Endothelial cell of umbilical vein (primary cell): ENCODE measurements around the gene CLDN6. TPM values are rescaled to one million over a fixed set of nuclear protein-coding genes. Genes with fewer than 3 reads are reported as not detected.

ENCODE experiments used
- BruUV-seq: library from RNA; stranded (reverse); fragments of 400-500 nt; replicated peaks from 2 replicates; lab custom pipeline; 2021; lab: Mats Ljungman, UMichigan
- CTCF ChIA-PET: fragments of 300-600, 350-600 bp; sonication (Branson Sonifier 250); formaldehyde crosslinking; loops from one replicate; lab custom pipeline; 2021; ENCODE audit warnings: antibody characterized with exemption, inconsistent platforms; lab: Charles Lee
- POLR2A ChIA-PET: fragments of 300-600, 350-600 bp; sonication (Branson Sonifier 250); formaldehyde crosslinking; loops from one replicate; lab custom pipeline; 2021; ENCODE audit warnings: antibody characterized with exemption, inconsistent platforms; lab: Charles Lee
- DNase-seq: peaks from one replicate; pipeline ENCODE4 v3.0.0-alpha.2; 2011; ENCODE audit warnings: low read depth, low spot score
- FAIRE-seq: peaks from 2 replicates; lab custom pipeline; 2011; peaks lifted over from hg19 to GRCh38; lab: Jason Lieb, UNC
- H2AFZ ChIP-seq: 2 replicates; pipeline ENCODE4 v1.6.0; 2012; ENCODE audit warnings: low read depth, low read length, control low read depth, inconsistent platforms
- H3K27ac ChIP-seq: 2 replicates; pipeline ENCODE4 v1.5.1; 2011; ENCODE audit warnings: low read depth, mild to moderate bottlenecking, control low read depth, low read length, moderate library complexity; ENCODE audit not compliant: insufficient read depth
- H3K27me3 ChIP-seq, 2 experiments: 2 replicates each; pipeline versions ENCODE4 v1.6.0 to v1.6.1; 2011; ENCODE audit warnings: low read length in 2 of 2, mixed read lengths in 1 of 2; ENCODE audit not compliant: control insufficient read depth in 2 of 2, insufficient read depth in 2 of 2
- H3K36me3 ChIP-seq, 2 experiments: 2 replicates in 1 of 2; 3 replicates in 1 of 2; pipeline ENCODE4 v1.5.1; 2011; ENCODE audit warnings: low read length in 2 of 2, mild to moderate bottlenecking in 1 of 2, moderate library complexity in 1 of 2; ENCODE audit not compliant: control insufficient read depth in 2 of 2, insufficient read depth in 2 of 2; ENCODE audit errors: extremely low read depth in 1 of 2
- H3K4me1 ChIP-seq: 3 replicates; pipeline ENCODE4 v1.5.1; 2011; ENCODE audit warnings: mild to moderate bottlenecking, low read length; ENCODE audit not compliant: control insufficient read depth, insufficient read depth; ENCODE audit errors: extremely low read depth
- H3K4me2 ChIP-seq: 2 replicates; pipeline ENCODE4 v1.6.1; 2011; ENCODE audit warnings: low read length, control low read depth, mixed read lengths; ENCODE audit not compliant: insufficient read depth
- H3K4me3 ChIP-seq, 3 experiments: fragments of 200-600 bp in 1 of 3; sonication (generic), shearing (Covaris generic) in 1 of 3; replicated peaks in 1 of 3; 2 replicates each; pipeline ENCODE4 v1.5.1; 2011 to 2016; ENCODE audit warnings: control low read depth in 3 of 3, low read length in 3 of 3, mild to moderate bottlenecking in 2 of 3, inconsistent platforms in 1 of 3, low read depth in 1 of 3, moderate library complexity in 1 of 3; ENCODE audit not compliant: insufficient read depth in 1 of 3
- H3K79me2 ChIP-seq: 2 replicates; pipeline ENCODE4 v1.6.0; 2012; ENCODE audit warnings: low read length, inconsistent platforms; ENCODE audit not compliant: control insufficient read depth, insufficient read depth
- H3K9ac ChIP-seq: replicated peaks from 2 replicates; pipeline ENCODE3; 2011; ENCODE audit warnings: low read length, control low read depth; ENCODE audit not compliant: insufficient read depth; ENCODE audit errors: extremely low read depth
- H3K9me1 ChIP-seq: replicated peaks from 3 replicates; pipeline ENCODE4 v1.6.0; 2011; ENCODE audit warnings: mild to moderate bottlenecking, low read length; ENCODE audit not compliant: control insufficient read depth, insufficient read depth; ENCODE audit errors: extremely low read depth
- H3K9me3 ChIP-seq: replicated peaks from 2 replicates; pipeline ENCODE4 v1.5.1; 2012; ENCODE audit warnings: low read length, inconsistent platforms; ENCODE audit not compliant: control insufficient read depth, insufficient read depth
- H4K20me1 ChIP-seq: replicated peaks from 2 replicates; pipeline ENCODE3; 2011; ENCODE audit warnings: mild to moderate bottlenecking, low read length; ENCODE audit not compliant: control insufficient read depth, insufficient read depth; ENCODE audit errors: extremely low read depth
- FOS ChIP-seq: IDR thresholded peaks from 2 replicates; pipeline ENCODE4 v1.6.1; 2011; ENCODE audit warnings: mild to moderate bottlenecking, low read length, moderate library complexity, borderline replicate concordance; ENCODE audit not compliant: insufficient read depth
- GATA2 ChIP-seq: IDR thresholded peaks from 2 replicates; pipeline ENCODE4 v1.7.0; 2011; ENCODE audit warnings: low read depth, mild to moderate bottlenecking, moderate library complexity, mixed read lengths, low read length; ENCODE audit not compliant: insufficient read length, insufficient read depth
- JUN ChIP-seq: IDR thresholded peaks from 2 replicates; pipeline ENCODE4 v1.6.1; 2011; ENCODE audit warnings: borderline replicate concordance, low read depth; ENCODE audit not compliant: insufficient read length, insufficient read depth
- MYC ChIP-seq: IDR thresholded peaks from one replicate; pipeline ENCODE4 v1.6.1; 2011; ENCODE audit warnings: mild to moderate bottlenecking, low read depth, low read length
- POLR2A ChIP-seq: IDR thresholded peaks from 2 replicates; pipeline ENCODE4 v1.6.1; 2012; ENCODE audit warnings: low read depth, mild to moderate bottlenecking, control low read depth, low read length
- POLR2AphosphoS5 ChIP-seq: IDR thresholded peaks from 2 replicates; pipeline ENCODE4 v1.6.1; 2012; ENCODE audit warnings: low read depth, mild to moderate bottlenecking, control low read depth, low read length, moderate library complexity; ENCODE audit not compliant: insufficient read depth
- dilution Hi-C: fragments of 300-500 bp; cut with MboI; formaldehyde crosslinking; loops from one replicate; pipeline ENCODE4 v1.15.0; 2019; ENCODE audit warnings: low sequenced_read_pairs; ENCODE audit not compliant: extremely low pct_ligation_motif_present
- intact Hi-C: fragments of 100-400 bp; cut with micrococcal nuclease; formaldehyde crosslinking; loops from one replicate; pipeline ENCODE4 v1.10.0; 2022
- polyA plus RNA-seq, 4 experiments: library from polyadenylated mRNA; depleted of rRNA in 3 of 4; stranded (reverse) in 3 of 4; unstranded in 1 of 4; fragments of >200 nt; gene quantifications; 2 replicates each; pipeline versions ENCODE4 v1.2.1 to v1.2.3, GENCODE V29; 2011 to 2012; ENCODE audit warnings: missing spikeins in 1 of 4
- total RNA-seq: library from RNA; stranded (reverse); gene quantifications from 2 replicates; pipeline ENCODE4 v1.2.3, GENCODE V29; 2021
- TF ChIP-seq, protein P1 (sequence below): IDR thresholded peaks from 2 replicates; pipeline ENCODE4 v1.6.1; 2011; ENCODE audit not compliant: insufficient read depth, insufficient read length
- TF ChIP-seq, protein P2 (sequence below), 2 donors: IDR thresholded peaks; 1 replicate in 1 of 2; 2 replicates in 1 of 2; pipeline ENCODE4 v1.5.1; 2011; ENCODE audit warnings: low read length in 2 of 2, mild to moderate bottlenecking in 2 of 2, moderate library complexity in 2 of 2, control low read depth in 1 of 2, inconsistent platforms in 1 of 2, low read depth in 1 of 2; ENCODE audit not compliant: insufficient read depth in 1 of 2; ENCODE audit errors: extremely low read depth in 1 of 2

Gene CLDN6
- total and polyA plus RNA-seq, 2 donors (not counting 3 experiments of a cell fraction or from before 2014, with no cell fraction given) = 0.28 TPM; not detected in 1

DNA sequence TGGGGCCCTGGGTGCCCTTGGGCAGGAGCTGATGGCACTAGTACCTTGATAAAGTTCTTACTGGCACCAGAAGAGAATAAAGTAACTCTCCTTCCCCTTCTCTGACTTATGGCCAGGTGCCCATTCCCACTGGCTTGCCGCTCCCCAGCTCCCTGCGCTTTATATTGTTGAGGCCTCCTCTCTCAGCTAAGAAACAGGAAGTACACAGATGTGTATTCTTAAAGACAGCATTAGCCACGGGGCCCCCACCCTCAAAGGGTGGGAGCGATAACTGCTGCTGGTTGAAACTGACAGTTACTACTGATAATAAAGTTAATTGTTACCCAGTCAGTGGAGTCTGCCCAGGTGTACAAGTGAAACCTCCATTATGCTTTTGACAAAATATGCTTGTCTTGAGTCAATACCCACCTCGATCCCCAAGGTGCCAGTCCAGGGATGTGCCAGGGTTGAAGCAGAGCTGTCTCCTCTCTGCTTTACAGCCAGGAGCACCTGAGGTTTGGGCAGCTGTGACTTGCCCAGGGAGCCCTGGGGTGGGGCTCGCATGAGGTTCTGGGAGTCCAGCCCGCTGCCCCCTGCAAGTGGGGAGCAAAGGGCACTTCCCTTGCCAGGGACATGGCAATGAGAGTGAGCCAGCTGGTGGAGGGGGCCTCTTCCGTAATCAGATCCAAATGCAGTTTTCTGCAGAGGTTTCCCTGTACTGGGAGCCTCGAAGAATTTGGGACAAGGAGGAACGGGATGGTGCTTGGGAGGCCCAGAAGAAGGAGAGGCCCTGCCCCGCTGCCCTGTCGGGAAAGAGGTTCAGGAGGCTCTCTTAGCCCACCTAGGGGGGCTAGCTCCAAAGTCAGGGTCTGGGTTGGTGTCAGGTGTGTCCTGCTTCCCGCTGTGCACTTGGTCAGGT lies 10.7 kb downstream of the CLDN6 start:
- no peaks in the 10 kb centered on the region for H4K20me1 ChIP-seq
- intact Hi-C loops (no loop called here), dilution Hi-C loops (no loop called here)
- no peak for DNase-seq
- ChIA-PET CTCF (interaction anchor here (1.7 to 1.8 kb wide), 3 partner anchors 13 to 25 kb away, joined by 6 to 10 read pairs (median 8); partner anchors contain the start of gene TNFRSF12A), POLR2A (interaction anchor here (1.8 kb wide), 1 partner anchor 13 kb away, joined by 11 read pairs; the partner anchor contains the start of gene TNFRSF12A)
- peak overlapping the region; percentile 77 for H2AFZ ChIP-seq
- H3K9ac ChIP-seq = no peak overlapping the region
- no peak overlapping the region for H3K27ac ChIP-seq
- H3K4me1 ChIP-seq = peaks cover 16% of the 10 kb centered on the region
- BruUV-seq = no TSS peak
- TF ChIP-seq, protein P1, sequence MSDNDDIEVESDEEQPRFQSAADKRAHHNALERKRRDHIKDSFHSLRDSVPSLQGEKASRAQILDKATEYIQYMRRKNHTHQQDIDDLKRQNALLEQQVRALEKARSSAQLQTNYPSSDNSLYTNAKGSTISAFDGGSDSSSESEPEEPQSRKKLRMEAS = no peak
- TF ChIP-seq POLR2AphosphoS5 = no peak
- TF ChIP-seq, protein P2, sequence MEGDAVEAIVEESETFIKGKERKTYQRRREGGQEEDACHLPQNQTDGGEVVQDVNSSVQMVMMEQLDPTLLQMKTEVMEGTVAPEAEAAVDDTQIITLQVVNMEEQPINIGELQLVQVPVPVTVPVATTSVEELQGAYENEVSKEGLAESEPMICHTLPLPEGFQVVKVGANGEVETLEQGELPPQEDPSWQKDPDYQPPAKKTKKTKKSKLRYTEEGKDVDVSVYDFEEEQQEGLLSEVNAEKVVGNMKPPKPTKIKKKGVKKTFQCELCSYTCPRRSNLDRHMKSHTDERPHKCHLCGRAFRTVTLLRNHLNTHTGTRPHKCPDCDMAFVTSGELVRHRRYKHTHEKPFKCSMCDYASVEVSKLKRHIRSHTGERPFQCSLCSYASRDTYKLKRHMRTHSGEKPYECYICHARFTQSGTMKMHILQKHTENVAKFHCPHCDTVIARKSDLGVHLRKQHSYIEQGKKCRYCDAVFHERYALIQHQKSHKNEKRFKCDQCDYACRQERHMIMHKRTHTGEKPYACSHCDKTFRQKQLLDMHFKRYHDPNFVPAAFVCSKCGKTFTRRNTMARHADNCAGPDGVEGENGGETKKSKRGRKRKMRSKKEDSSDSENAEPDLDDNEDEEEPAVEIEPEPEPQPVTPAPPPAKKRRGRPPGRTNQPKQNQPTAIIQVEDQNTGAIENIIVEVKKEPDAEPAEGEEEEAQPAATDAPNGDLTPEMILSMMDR (IDR thresholded peaks at IDR 0.05; ENCODE audit: extremely low read depth in 1 of 2, insufficient read depth in 1 of 2, low read depth in 1 of 2, low read length in 2 of 2) = no peak
- no peak for TF ChIP-seq JUN
- no peak for TF ChIP-seq MYC
- no peak for TF ChIP-seq POLR2A
- TF ChIP-seq GATA2 = no peak
- TF ChIP-seq FOS = no peak
- no peak overlapping the region for H3K4me3 ChIP-seq
- no peak overlapping the region for H3K4me2 ChIP-seq
- no peaks in the 10 kb centered on the region for H3K36me3 ChIP-seq
- no peaks in the 10 kb centered on the region for H3K9me1 ChIP-seq
- H3K9me3 ChIP-seq = no peaks in the 10 kb centered on the region
- FAIRE-seq = no peak
- no peaks in the 10 kb centered on the region for H3K79me2 ChIP-seq
- peaks cover 7 to 8% of the 10 kb centered on the region in 2 experiments for H3K27me3 ChIP-seq
